HG03442 (cell line): ENCODE measurements around the gene PROZ.
A peak's percentile ranks its signal among the peaks of the same experiment; 100 is the strongest.

ENCODE experiments used
- ATAC-seq: cut with Tn5 transposase; IDR thresholded peaks from one replicate; pipeline ENCODE4 v1.9.1; 2021; ENCODE audit warnings: mild to moderate bottlenecking, moderate library complexity; ENCODE audit not compliant: unreplicated experiment

The PROZ gene

GRCh38 chr13:113172419-113172926, 14.0 kb downstream of the PROZ start:
- ATAC-seq = no peak

- no peak for ATAC-seq
These were observed 17.8 kb downstream of the PROZ start for GRCh38 chr13:113176280-113176679.

GRCh38 chr13:113176822-113177221, 18.4 kb downstream of the PROZ start:
- ATAC-seq = no peak

GRCh38 chr13:113178070-113178895, 19.8 kb downstream of the PROZ start:
- no peak for ATAC-seq

- ATAC-seq = no peak
These were observed 20.4 kb downstream of the PROZ start for GRCh38 chr13:113178896-113179167.

GRCh38 chr13:113179374-113180230, 21.2 kb downstream of the PROZ start:
- ATAC-seq = no peak

GRCh38 chr13:113182046-113182445, 23.6 kb downstream of the PROZ start:
- ATAC-seq = no peak

- no peak for ATAC-seq
These were observed 25.1 kb downstream of the PROZ start for GRCh38 chr13:113183450-113184129.

- ATAC-seq = no peak
These were observed 26.4 kb downstream of the PROZ start for GRCh38 chr13:113184568-113185440.

- ATAC-seq = peak; percentile 89
These were observed 27.8 kb downstream of the PROZ start for GRCh38 chr13:113186061-113186900.

GRCh38 chr13:113187263-113187669, 28.8 kb downstream of the PROZ start:
- no peak for ATAC-seq

- no peak for ATAC-seq
These were observed 29.6 kb downstream of the PROZ start for GRCh38 chr13:113187883-113188665.

GRCh38 chr13:113190181-113190580, 31.7 kb downstream of the PROZ start:
- no peak for ATAC-seq

- no peak for ATAC-seq
These were observed 33.8 kb downstream of the PROZ start for GRCh38 chr13:113192279-113192678.

- ATAC-seq = no peak
These were observed 34.5 kb downstream of the PROZ start for GRCh38 chr13:113192902-113193301.

GRCh38 chr13:113195360-113195759, 36.9 kb downstream of the PROZ start:
- no peak for ATAC-seq

- no peak for ATAC-seq
These were observed 38.7 kb downstream of the PROZ start for GRCh38 chr13:113196970-113197737.

GRCh38 chr13:113201815-113202214, 43.4 kb downstream of the PROZ start:
- no peak for ATAC-seq
